GM23338 (cell line): ENCODE measurements around the gene EFCAB6. TPM values are rescaled to one million over a fixed set of nuclear protein-coding genes. Genes with fewer than 3 reads are reported as not detected.

Experiments used
- ATAC-seq: fragments of 200-7000 bp; cut with Tn5 transposase; 3 replicates; pipeline ENCODE4 v1.9.1; 2020
- DNase-seq: peaks from one replicate; pipeline ENCODE4 v3.0.0-alpha.2; 2015; ENCODE audit warnings: low spot score
- H2AFZ ChIP-seq: fragments of 200-600 bp; sonication (generic); 2 replicates; pipeline ENCODE4 v1.8.0; 2016; ENCODE audit warnings: antibody characterized with exemption, mild to moderate bottlenecking, moderate library complexity
- H3F3A ChIP-seq: fragments of 200-600 bp; sonication (generic); replicated peaks from 2 replicates; pipeline ENCODE4 v1.8.0; 2017; ENCODE audit warnings: antibody characterized with exemption, mixed run types, low read depth
- H3K27ac ChIP-seq: fragments of 200-600 bp; sonication (generic); 2 replicates; pipeline ENCODE4 v1.6.1; 2016; ENCODE audit warnings: low read depth
- H3K27me3 ChIP-seq: fragments of 200-600 bp; sonication (generic); 2 replicates; pipeline ENCODE4 v1.8.0; 2016; ENCODE audit warnings: mild to moderate bottlenecking, mixed run types, moderate library complexity; ENCODE audit not compliant: insufficient read depth
- H3K36me3 ChIP-seq: fragments of 200-600 bp; sonication (generic); 2 replicates; pipeline ENCODE4 v1.8.0; 2016; ENCODE audit warnings: mild to moderate bottlenecking; ENCODE audit not compliant: insufficient read depth
- H3K4me1 ChIP-seq: fragments of 200-600 bp; sonication (generic); 2 replicates; pipeline ENCODE4 v1.8.0; 2016; ENCODE audit warnings: mild to moderate bottlenecking, moderate library complexity; ENCODE audit not compliant: insufficient read depth
- H3K4me2 ChIP-seq: fragments of 200-600 bp; sonication (generic); 2 replicates; pipeline ENCODE4 v1.7.1; 2017; ENCODE audit warnings: mixed run types
- H3K4me3 ChIP-seq: fragments of 200-600 bp; sonication (generic); 2 replicates; pipeline ENCODE4 v1.6.1; 2016; ENCODE audit warnings: mixed run types
- H3K79me2 ChIP-seq: fragments of 200-600 bp; sonication (generic); replicated peaks from 2 replicates; pipeline ENCODE4 v1.8.0; 2017; ENCODE audit warnings: mild to moderate bottlenecking; ENCODE audit not compliant: insufficient read depth
- H3K9me2 ChIP-seq: fragments of 200-600 bp; sonication (generic); 2 replicates; pipeline ENCODE4 v1.8.0; 2017; ENCODE audit not compliant: insufficient read depth
- H4K20me1 ChIP-seq: fragments of 200-600 bp; sonication (generic); replicated peaks from 2 replicates; pipeline ENCODE4 v1.8.0; 2017; ENCODE audit warnings: mild to moderate bottlenecking; ENCODE audit not compliant: insufficient read depth
- H3K27ac Mint-ChIP-seq: 2 replicates; pipeline ENCODE4 v1.8.0; 2020; ENCODE audit warnings: inconsistent platforms, mild to moderate bottlenecking, moderate library complexity, mixed read lengths
- H3K27me3 Mint-ChIP-seq: 3 replicates; pipeline ENCODE4 v1.8.0; 2022; ENCODE audit warnings: low read depth, mild to moderate bottlenecking, moderate library complexity, mixed read lengths, inconsistent platforms; ENCODE audit not compliant: insufficient read depth, poor library complexity
- H3K36me3 Mint-ChIP-seq: 3 replicates; pipeline ENCODE4 v1.8.0; 2021; ENCODE audit warnings: low read depth, mild to moderate bottlenecking, inconsistent platforms, moderate library complexity, mixed read lengths
- H3K4me1 Mint-ChIP-seq: 3 replicates; pipeline ENCODE4 v1.8.0; 2020; ENCODE audit warnings: mild to moderate bottlenecking, inconsistent platforms, mixed read lengths
- H3K4me3 Mint-ChIP-seq: 3 replicates; pipeline ENCODE4 v1.8.0; 2021; ENCODE audit warnings: moderate library complexity, mild to moderate bottlenecking, inconsistent platforms, mixed read lengths
- H3K9me3 Mint-ChIP-seq: 3 replicates; pipeline ENCODE4 v1.8.0; 2020; ENCODE audit warnings: moderate library complexity, mild to moderate bottlenecking, inconsistent platforms, mixed read lengths
- CTCF ChIP-seq, 2 experiments: fragments of 200-600 bp in 1 of 2; sonication (generic) in 1 of 2; conservative IDR thresholded peaks; 2 replicates each; pipeline versions ENCODE4 v1.5.1 to v1.6.1; 2016 to 2017; ENCODE audit warnings: antibody characterized with exemption in 2 of 2, low read depth in 2 of 2, mild to moderate bottlenecking in 2 of 2, moderate library complexity in 1 of 2
- EZH2phosphoT487 ChIP-seq: fragments of 200-600 bp; sonication (generic); IDR thresholded peaks from one replicate; pipeline ENCODE4 v1.8.1; 2018; ENCODE audit warnings: antibody characterized with exemption; ENCODE audit not compliant: unreplicated experiment
- JUNB ChIP-seq: IDR thresholded peaks from one replicate; pipeline ENCODE4 v1.6.1; 2016; ENCODE audit warnings: antibody characterized with exemption; ENCODE audit not compliant: unreplicated experiment
- NANOG ChIP-seq: IDR thresholded peaks from 2 replicates; pipeline ENCODE4 v1.6.1; 2016; ENCODE audit warnings: antibody characterized with exemption, borderline replicate concordance
- POLR2AphosphoS5 ChIP-seq: IDR thresholded peaks from 2 replicates; pipeline ENCODE4 v1.6.1; 2016; ENCODE audit warnings: antibody characterized with exemption, low read depth
- STAT1 ChIP-seq: IDR thresholded peaks from one replicate; pipeline ENCODE4 v1.6.1; 2016; ENCODE audit warnings: antibody characterized with exemption; ENCODE audit not compliant: unreplicated experiment
- ZNF114 ChIP-seq: fragments of 250-450 bp; sonication (Bioruptor Pico); IDR thresholded peaks from 2 replicates; pipeline ENCODE4 v1.5.0; 2020; ENCODE audit warnings: mild to moderate bottlenecking, moderate library complexity
- ZNF331 ChIP-seq: fragments of 250-450 bp; sonication (Bioruptor Pico); IDR thresholded peaks from 2 replicates; pipeline ENCODE4 v1.5.0; 2020; ENCODE audit warnings: low read depth, mild to moderate bottlenecking, moderate library complexity
- ZNF462 ChIP-seq: fragments of 250-450 bp; sonication (Bioruptor Pico); IDR thresholded peaks from 2 replicates; pipeline ENCODE4 v1.5.0; 2020; ENCODE audit warnings: mild to moderate bottlenecking, moderate library complexity
- polyA plus RNA-seq: library from polyadenylated mRNA; unstranded; fragments of >200 nt; fragmentation: Nextera tagmentation; extraction: Ambion mirVana; gene quantifications from 2 replicates; pipeline ENCODE4 v1.2.1, GENCODE V29; 2016
- total RNA-seq: library from RNA; depleted of rRNA; stranded (reverse); fragments of >200 nt; shearing (Covaris generic); gene quantifications from 2 replicates; pipeline ENCODE4 v1.2.3, GENCODE V29; 2014

EFCAB6 gene
- total and polyA plus RNA-seq, 2 experiments from 2014 or later = 1.1 to 1.8 TPM

- no peak for TF ChIP-seq ZNF331 (CRISPR knock-in tag)
- no peak for TF ChIP-seq EZH2phosphoT487
- TF ChIP-seq CTCF (conservative IDR thresholded peaks at IDR 0.05; ENCODE audit: low read depth in 2 of 2) = no peak
These were observed 29.6 kb upstream of the EFCAB6 start (continued) for GRCh38 chr22:43841742-43842141.

GRCh38 chr22:43840851-43841250 is 28.7 kb upstream of the EFCAB6 start:
- H3K27ac ChIP-seq = no peak overlapping the region
- peaks cover 34% of the 10 kb centered on the region for H3K79me2 ChIP-seq
- H3F3A ChIP-seq = no peaks in the 10 kb centered on the region
- ATAC-seq (no peak), DNase-seq (no peak)
- no peak overlapping the region for H3K4me2 ChIP-seq
- Mint-ChIP-seq H3K9me3 (no peaks in the 10 kb centered on the region; the same call in 2 of the 3 replicates), H3K27ac (no peak overlapping the region), H3K4me1 (peaks cover 11% of the 10 kb centered on the region; the same call in 2 of the 3 replicates), H3K36me3 (peaks cover 12% of the 10 kb centered on the region; the same call in 1 of the 3 replicates), H3K27me3 (peaks cover 11% of the 10 kb centered on the region), H3K4me3 (no peak overlapping the region)
- H3K9me2 ChIP-seq = no peaks in the 10 kb centered on the region
- H3K27me3 ChIP-seq = no peaks in the 10 kb centered on the region
- H4K20me1 ChIP-seq = no peaks in the 10 kb centered on the region; the same call in 1 of the 2 replicates
- no peak overlapping the region for H2AFZ ChIP-seq
- no peak overlapping the region for H3K4me3 ChIP-seq
- H3K36me3 ChIP-seq = no peaks in the 10 kb centered on the region
- no peak for TF ChIP-seq NANOG
- H3K4me1 ChIP-seq = no peaks in the 10 kb centered on the region

- ATAC-seq = no peak
- no peak overlapping the region for H3K27ac ChIP-seq
- H3K36me3 ChIP-seq = no peaks in the 10 kb centered on the region
- no peaks in the 10 kb centered on the region for H3K27me3 ChIP-seq
- no peak overlapping the region for H3K4me3 ChIP-seq
- no peak overlapping the region for H3K4me3 Mint-ChIP-seq
- no peaks in the 10 kb centered on the region for H3K9me2 ChIP-seq
- no peak for DNase-seq
- no peaks in the 10 kb centered on the region for H3K4me1 ChIP-seq
- H3K27ac Mint-ChIP-seq = no peak overlapping the region
- peaks cover 15% of the 10 kb centered on the region; the same call in 2 of the 3 replicates for H3K36me3 Mint-ChIP-seq
- no peak overlapping the region for H3K4me2 ChIP-seq
- no peaks in the 10 kb centered on the region for H3F3A ChIP-seq
- no peaks in the 10 kb centered on the region; the same call in 1 of the 2 replicates for H4K20me1 ChIP-seq
- peaks cover 12% of the 10 kb centered on the region for H3K27me3 Mint-ChIP-seq
- no peaks in the 10 kb centered on the region; the same call in 2 of the 3 replicates for H3K9me3 Mint-ChIP-seq
- H3K79me2 ChIP-seq = peaks cover 33% of the 10 kb centered on the region
- TF ChIP-seq ZNF114 (no peak), STAT1 (no peak), JUNB (no peak), ZNF462 (no peak), POLR2AphosphoS5 (no peak)
- H2AFZ ChIP-seq = no peak overlapping the region
- H3K4me1 Mint-ChIP-seq = peaks cover 9% of the 10 kb centered on the region
These were observed 28.3 kb upstream of the EFCAB6 start for GRCh38 chr22:43840431-43840830.
